Measurements from ENCODE around the gene VPS8.

VPS8 gene

DNA sequence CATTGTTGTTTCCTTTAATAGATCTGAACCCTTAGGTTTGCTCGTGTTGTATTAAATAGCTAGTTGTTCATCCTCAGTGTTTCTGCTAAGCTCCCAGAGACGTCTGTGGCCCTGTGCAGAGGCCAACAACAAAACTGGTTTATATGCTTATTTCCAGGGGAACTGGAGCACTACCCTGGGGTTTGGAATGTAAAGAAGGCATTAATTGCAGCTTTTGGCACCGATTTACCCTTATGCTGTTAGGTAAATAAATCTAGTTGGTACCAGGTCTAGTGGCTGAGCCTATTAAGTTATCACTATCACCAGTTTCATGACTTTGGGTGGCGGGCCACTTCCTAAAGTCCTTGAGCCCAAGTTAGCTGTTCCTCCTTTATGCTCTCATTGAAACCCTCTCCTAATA lies 12.0 kb downstream of the VPS8 start:
- H3K9ac ChIP-seq (ENCODE audit: low read length), result no peak overlapping the region
- no peak overlapping the region for H3K4me3 ChIP-seq (ENCODE audit: low read length)
- no peak overlapping the region for H3K27ac ChIP-seq (ENCODE audit: low read depth, low read length)
- H3K36me3 ChIP-seq (ENCODE audit: control insufficient read depth, insufficient read depth, low read length), result no peaks in the 10 kb centered on the region
- H3K27me3 ChIP-seq (ENCODE audit: control insufficient read depth, insufficient read depth, low read length), result no peaks in the 10 kb centered on the region
- no peaks in the 10 kb centered on the region for H3K4me1 ChIP-seq (ENCODE audit: control insufficient read depth, insufficient read depth, low read length)

DNA sequence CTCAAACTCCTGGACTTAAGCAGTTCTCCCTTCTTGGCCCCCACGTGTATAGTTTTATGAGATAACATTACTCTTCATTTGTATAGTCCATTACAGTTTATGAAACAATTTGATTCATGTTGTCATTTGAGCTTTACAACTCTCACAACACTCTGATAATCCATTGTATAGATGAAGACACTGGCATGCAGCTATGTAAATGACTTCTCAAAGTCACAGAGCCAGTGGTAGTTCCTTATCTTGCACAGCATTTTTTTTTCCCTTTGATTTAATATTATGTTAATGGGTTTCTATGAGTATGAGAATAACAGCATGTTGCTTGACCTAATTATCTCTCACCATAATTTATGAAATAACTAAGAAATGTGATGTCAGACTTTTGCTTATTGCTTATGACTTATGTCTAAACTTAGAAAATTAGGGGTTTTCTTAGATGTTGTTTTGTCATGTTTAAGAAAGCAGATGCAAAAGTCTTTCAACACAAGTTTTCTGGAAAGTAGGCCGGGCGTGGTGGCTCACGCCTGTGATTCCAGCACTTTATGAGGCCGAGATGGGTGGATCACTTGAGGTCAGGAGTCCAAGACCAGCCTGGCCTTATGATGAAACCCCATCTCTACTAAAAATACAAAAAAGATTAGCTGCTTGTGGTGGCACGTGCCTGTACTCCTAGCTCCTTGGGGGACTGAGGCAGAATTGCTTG lies 13.3 kb downstream of the VPS8 start:
- no peak overlapping the region for H3K27ac ChIP-seq (ENCODE audit: low read depth, low read length)

DNA sequence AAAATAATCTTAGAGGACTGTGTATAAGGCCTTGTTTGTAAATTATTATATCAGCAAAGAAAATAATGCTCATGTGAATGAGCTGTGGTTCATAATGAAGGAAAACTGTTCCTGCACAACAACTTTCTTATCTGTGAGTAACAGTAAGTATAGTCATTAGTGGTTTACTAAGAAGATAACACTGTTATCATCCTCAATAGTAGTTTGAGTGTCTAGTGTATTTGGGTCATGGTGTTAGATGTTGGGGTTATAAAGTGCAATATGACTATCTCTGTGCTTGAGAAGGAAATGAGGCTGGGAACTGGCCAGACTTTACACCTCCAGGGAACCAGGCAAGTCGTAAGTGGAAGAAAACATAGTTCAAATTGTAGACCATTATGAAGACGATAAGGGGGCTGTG lies 15.6 kb downstream of the VPS8 start:
- Histone ChIP-seq H3K4me3 (ENCODE audit: low read length) (no peak overlapping the region), H3K9ac (ENCODE audit: low read length) (no peak overlapping the region), H3K4me1 (ENCODE audit: control insufficient read depth, insufficient read depth, low read length) (no peaks in the 10 kb centered on the region), H3K27ac (ENCODE audit: low read depth, low read length) (no peak overlapping the region), H3K36me3 (ENCODE audit: control insufficient read depth, insufficient read depth, low read length) (peaks cover 6% of the 10 kb centered on the region), H3K27me3 (ENCODE audit: control insufficient read depth, insufficient read depth, low read length) (no peaks in the 10 kb centered on the region)

More for the DNA sequence above, 13.3 kb downstream of the VPS8 start:
- H3K27me3 ChIP-seq (ENCODE audit: control insufficient read depth, insufficient read depth, low read length), result no peaks in the 10 kb centered on the region
- H3K4me1 ChIP-seq (ENCODE audit: control insufficient read depth, insufficient read depth, low read length), result no peaks in the 10 kb centered on the region
- H3K4me3 ChIP-seq (ENCODE audit: low read length), result no peak overlapping the region
- H3K9ac ChIP-seq (ENCODE audit: low read length), result no peak overlapping the region
- H3K36me3 ChIP-seq (ENCODE audit: control insufficient read depth, insufficient read depth, low read length), result peaks cover 3% of the 10 kb centered on the region

DNA sequence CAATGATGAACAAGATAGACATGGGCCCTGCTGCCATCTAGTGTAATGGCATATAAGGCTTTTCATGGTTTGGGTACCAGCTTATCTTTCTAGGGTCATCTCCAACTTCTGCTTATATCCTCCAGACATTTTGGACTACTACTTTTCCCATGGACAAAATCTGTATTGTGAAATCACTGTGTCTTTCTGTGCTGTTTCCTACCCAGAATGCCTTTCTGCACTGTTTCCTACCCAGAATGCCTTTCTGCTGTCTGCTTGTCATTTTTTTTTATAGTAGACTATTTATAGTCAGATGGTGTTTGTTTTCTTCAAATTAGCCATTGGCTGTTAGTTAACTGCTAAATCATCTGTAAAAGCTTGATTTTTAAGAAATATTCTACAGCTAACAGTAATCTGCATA lies 20.1 kb downstream of the VPS8 start:
- H3K27ac ChIP-seq (ENCODE audit: low read depth, low read length), result no peak overlapping the region
- H3K4me1 ChIP-seq (ENCODE audit: control insufficient read depth, insufficient read depth, low read length), result no peaks in the 10 kb centered on the region
- no peak overlapping the region for H3K4me3 ChIP-seq (ENCODE audit: low read length)
- no peak overlapping the region for H3K9ac ChIP-seq (ENCODE audit: low read length)
- H3K27me3 ChIP-seq (ENCODE audit: control insufficient read depth, insufficient read depth, low read length), result no peaks in the 10 kb centered on the region
- peaks cover 6% of the 10 kb centered on the region for H3K36me3 ChIP-seq (ENCODE audit: control insufficient read depth, insufficient read depth, low read length)

DNA sequence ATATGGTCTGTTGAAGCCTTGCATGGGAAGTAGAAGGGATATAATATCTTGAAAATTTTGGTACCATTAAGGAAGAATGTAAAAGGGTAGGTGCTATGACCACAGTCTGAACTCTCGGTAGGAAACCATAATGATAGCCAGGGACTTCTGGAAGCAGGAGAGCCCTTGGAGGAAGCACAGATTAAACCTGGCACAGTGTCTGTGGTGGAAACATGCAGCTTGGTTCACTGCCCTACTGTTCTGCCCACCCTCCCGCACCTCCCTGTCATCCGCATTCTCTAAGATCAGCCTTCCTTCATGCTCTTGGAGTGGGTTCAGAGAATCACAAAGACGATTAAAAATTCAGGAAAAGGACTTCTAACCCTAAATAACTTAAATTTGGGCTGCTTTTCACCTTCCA lies 20.9 kb downstream of the VPS8 start:
- Histone ChIP-seq H3K36me3 (ENCODE audit: control insufficient read depth, insufficient read depth, low read length) (peaks cover 6% of the 10 kb centered on the region), H3K4me3 (ENCODE audit: low read length) (no peak overlapping the region), H3K4me1 (ENCODE audit: control insufficient read depth, insufficient read depth, low read length) (no peaks in the 10 kb centered on the region), H3K9ac (ENCODE audit: low read length) (no peak overlapping the region), H3K27ac (ENCODE audit: low read depth, low read length) (no peak overlapping the region), H3K27me3 (ENCODE audit: control insufficient read depth, insufficient read depth, low read length) (no peaks in the 10 kb centered on the region)

DNA sequence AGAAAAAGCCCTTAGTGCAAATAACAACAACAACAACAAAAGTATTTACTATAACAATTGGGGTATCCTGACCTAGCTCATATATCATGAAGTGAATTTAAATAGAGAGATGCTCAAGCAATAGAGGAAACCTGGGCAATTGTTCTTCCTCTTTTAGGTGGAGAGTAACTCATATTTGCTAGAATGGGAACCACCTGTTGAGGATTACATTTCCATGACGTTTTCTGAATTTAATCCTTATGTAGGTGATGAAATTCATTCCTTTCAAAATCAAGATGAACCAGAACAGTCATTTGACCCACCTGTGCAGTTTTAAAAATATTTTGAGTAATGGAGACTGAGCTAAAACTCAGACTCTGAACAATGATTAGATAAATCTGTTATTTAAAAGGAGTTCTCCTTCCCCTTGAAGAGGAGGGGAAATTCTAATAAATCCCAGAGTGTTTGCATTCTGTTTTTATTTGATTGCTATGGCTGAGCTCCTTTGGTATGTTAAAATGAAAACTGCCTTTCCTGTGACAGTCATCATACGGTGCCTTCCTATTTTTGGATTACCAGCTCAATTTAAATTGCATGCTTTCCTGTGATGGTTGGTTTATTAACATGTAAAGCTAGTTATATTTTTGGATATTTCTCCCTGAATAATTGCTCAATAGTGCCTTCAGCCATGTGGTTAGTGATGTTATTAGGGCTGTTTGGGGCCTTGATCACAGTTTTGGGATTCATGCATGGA lies 24.3 kb downstream of the VPS8 start:
- Histone ChIP-seq H3K27me3 (ENCODE audit: control insufficient read depth, insufficient read depth, low read length) (no peaks in the 10 kb centered on the region), H3K4me1 (ENCODE audit: control insufficient read depth, insufficient read depth, low read length) (no peaks in the 10 kb centered on the region), H3K27ac (ENCODE audit: low read depth, low read length) (no peak overlapping the region), H3K36me3 (ENCODE audit: control insufficient read depth, insufficient read depth, low read length) (no peaks in the 10 kb centered on the region), H3K4me3 (ENCODE audit: low read length) (no peak overlapping the region), H3K9ac (ENCODE audit: low read length) (no peak overlapping the region)

DNA sequence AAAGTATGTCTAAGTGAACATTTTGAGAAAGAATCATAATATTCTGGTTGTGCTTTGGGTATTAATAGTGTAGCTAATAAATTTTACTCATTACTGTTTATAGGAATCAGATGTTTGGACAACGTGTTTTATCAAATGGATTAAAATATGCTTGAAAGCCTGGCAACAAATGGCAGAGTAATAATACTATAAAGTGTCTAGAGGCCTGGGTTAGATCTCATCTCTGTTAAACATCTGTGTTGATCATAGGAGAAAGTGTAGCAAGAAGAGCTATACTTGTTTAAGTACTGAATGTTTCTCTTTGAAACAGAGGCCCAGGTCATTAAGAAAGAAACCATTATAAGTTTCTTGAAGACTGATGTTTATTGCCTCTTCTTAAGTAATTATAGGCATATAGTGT lies 30.5 kb downstream of the VPS8 start:
- no peak overlapping the region for H3K9ac ChIP-seq (ENCODE audit: low read length)
- no peak overlapping the region for H3K4me3 ChIP-seq (ENCODE audit: low read length)
- no peaks in the 10 kb centered on the region for H3K36me3 ChIP-seq (ENCODE audit: control insufficient read depth, insufficient read depth, low read length)
- H3K27ac ChIP-seq (ENCODE audit: low read depth, low read length), result no peak overlapping the region
- peaks cover 2% of the 10 kb centered on the region for H3K4me1 ChIP-seq (ENCODE audit: control insufficient read depth, insufficient read depth, low read length)
- no peaks in the 10 kb centered on the region for H3K27me3 ChIP-seq (ENCODE audit: control insufficient read depth, insufficient read depth, low read length)

DNA sequence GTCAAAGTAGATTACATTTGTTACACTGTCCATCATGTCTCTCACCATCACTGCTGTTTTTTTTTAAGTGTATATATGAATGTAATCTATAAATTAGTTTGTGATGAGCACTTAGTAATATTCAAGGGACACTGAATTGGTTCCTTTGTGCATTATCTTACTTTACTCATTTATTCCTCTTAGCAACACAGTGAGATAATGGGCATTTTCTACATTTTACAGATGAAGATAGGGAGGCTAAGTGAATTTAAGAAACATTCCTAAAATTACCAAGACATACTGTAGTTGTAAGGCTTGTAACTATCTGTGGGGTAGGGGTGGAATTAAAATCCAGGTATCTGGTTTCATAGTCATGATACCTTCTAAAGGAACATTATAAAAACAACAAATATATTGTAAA lies 33.9 kb downstream of the VPS8 start:
- H3K36me3 ChIP-seq (ENCODE audit: control insufficient read depth, insufficient read depth, low read length), result no peaks in the 10 kb centered on the region
- H3K27ac ChIP-seq (ENCODE audit: low read depth, low read length), result no peak overlapping the region
- no peaks in the 10 kb centered on the region for H3K27me3 ChIP-seq (ENCODE audit: control insufficient read depth, insufficient read depth, low read length)
- peaks cover 2% of the 10 kb centered on the region for H3K4me1 ChIP-seq (ENCODE audit: control insufficient read depth, insufficient read depth, low read length)
- no peak overlapping the region for H3K9ac ChIP-seq (ENCODE audit: low read length)
- H3K4me3 ChIP-seq (ENCODE audit: low read length), result no peak overlapping the region

DNA sequence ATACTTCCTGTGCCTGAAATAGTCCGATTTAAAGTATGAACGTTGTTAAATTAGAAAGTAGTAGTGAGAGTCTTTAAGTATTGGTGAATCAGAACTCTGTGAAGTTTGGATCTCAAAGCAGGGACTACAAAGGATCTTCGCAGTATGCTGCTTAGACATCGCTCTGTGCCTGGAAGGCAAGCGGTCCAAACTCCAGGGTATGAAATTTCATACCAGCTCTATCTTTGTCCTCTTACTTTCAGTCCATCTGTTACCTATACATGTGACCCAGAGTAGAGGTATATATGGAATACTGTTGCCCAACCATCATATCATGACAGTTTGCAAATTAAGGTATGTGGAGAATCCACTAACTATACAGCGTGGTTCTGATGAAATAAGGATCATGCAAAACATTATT lies 34.5 kb downstream of the VPS8 start:
- Histone ChIP-seq H3K27ac (ENCODE audit: low read depth, low read length) (no peak overlapping the region), H3K36me3 (ENCODE audit: control insufficient read depth, insufficient read depth, low read length) (no peaks in the 10 kb centered on the region), H3K9ac (ENCODE audit: low read length) (no peak overlapping the region), H3K4me3 (ENCODE audit: low read length) (no peak overlapping the region), H3K27me3 (ENCODE audit: control insufficient read depth, insufficient read depth, low read length) (no peaks in the 10 kb centered on the region), H3K4me1 (ENCODE audit: control insufficient read depth, insufficient read depth, low read length) (peaks cover 2% of the 10 kb centered on the region)

DNA sequence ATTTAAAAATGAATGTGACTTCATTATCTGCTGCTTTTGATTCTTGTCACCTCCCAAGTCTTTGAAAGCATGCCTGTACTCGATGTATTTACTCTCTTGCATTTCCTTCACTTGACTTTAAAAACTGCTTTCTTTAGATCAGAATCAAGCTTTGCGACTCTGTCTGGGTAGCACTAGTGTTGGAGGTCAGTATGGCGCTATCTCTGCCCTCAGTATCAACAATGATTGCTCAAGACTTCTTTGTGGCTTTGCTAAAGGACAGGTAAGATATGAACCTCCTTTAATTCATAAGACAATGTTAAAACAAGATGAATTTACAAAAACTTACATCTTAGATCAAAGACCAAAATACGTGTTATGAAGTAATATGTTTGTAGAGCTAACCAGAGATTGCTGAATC lies 37.0 kb downstream of the VPS8 start:
- Histone ChIP-seq H3K4me3 (ENCODE audit: low read length) (no peak overlapping the region), H3K9ac (ENCODE audit: low read length) (no peak overlapping the region), H3K4me1 (ENCODE audit: control insufficient read depth, insufficient read depth, low read length) (no peaks in the 10 kb centered on the region), H3K27ac (ENCODE audit: low read depth, low read length) (no peak overlapping the region), H3K27me3 (ENCODE audit: control insufficient read depth, insufficient read depth, low read length) (no peaks in the 10 kb centered on the region), H3K36me3 (ENCODE audit: control insufficient read depth, insufficient read depth, low read length) (peaks cover 9% of the 10 kb centered on the region)

DNA sequence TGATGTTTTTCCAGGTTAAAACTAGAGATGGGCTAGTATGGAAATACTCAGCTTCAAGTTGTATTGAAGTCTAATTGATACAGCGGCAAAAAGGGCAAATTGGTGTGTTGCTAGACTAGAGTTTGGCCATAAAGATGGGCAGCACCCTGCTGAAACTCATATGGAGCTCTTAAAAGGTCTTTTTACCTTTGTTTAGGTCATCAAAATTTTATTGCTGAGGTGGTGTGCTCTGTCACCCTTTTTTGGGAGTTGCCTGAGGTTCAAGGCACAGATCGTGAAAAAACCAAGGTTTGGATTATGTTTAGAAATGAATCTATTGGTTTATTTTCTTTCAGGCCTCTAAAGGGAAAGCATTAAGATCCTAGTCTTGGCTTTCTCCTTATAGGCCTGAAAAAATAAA lies 38.2 kb downstream of the VPS8 start:
- H3K4me1 ChIP-seq (ENCODE audit: control insufficient read depth, insufficient read depth, low read length), result no peaks in the 10 kb centered on the region
- no peak overlapping the region for H3K9ac ChIP-seq (ENCODE audit: low read length)
- H3K36me3 ChIP-seq (ENCODE audit: control insufficient read depth, insufficient read depth, low read length), result peaks cover 15% of the 10 kb centered on the region
- H3K27ac ChIP-seq (ENCODE audit: low read depth, low read length), result no peak overlapping the region
- H3K27me3 ChIP-seq (ENCODE audit: control insufficient read depth, insufficient read depth, low read length), result no peaks in the 10 kb centered on the region
- no peak overlapping the region for H3K4me3 ChIP-seq (ENCODE audit: low read length)

DNA sequence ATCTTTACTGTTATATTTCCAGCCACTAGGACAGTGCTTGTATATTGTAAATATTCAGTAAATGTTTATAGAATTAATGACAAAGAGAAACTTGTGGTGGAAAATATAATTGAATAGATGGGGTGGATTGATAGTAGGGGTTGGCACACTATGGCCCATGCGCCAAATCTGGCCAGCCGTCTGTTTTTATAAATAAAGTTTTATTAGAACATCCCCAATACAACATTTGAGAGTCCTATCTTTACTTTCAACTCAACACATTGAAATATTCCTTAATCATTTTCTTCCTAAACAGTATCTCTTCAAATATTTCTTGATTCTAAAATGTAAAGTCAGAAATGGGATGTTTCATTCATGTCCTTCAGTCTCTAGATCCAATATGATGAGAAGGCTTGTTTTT lies 45.1 kb downstream of the VPS8 start:
- Histone ChIP-seq H3K4me1 (ENCODE audit: control insufficient read depth, insufficient read depth, low read length) (no peaks in the 10 kb centered on the region), H3K4me3 (ENCODE audit: low read length) (no peak overlapping the region), H3K27me3 (ENCODE audit: control insufficient read depth, insufficient read depth, low read length) (no peaks in the 10 kb centered on the region), H3K27ac (ENCODE audit: low read depth, low read length) (no peak overlapping the region), H3K36me3 (ENCODE audit: control insufficient read depth, insufficient read depth, low read length) (peaks cover 30% of the 10 kb centered on the region), H3K9ac (ENCODE audit: low read length) (no peak overlapping the region)

DNA sequence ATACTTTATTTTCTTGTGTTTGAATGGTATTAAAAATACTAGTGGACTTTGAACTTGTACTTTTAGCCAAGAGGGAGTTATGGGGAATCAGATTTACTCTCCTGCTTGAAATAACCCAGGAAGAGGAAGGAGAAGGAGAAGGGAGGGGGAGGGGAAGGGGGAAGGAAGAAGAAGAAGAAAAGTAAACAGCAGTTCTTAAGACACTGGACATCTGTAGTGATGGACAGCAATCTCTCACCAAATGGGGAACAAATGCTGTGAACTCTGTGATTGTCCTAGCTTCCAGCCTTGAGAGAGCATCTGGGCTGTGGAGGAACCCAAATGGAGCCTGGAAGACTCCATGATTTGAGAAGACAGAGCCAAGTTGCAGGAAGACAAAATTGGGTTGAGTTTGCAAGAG lies 52.0 kb downstream of the VPS8 start:
- H3K4me1 ChIP-seq (ENCODE audit: control insufficient read depth, insufficient read depth, low read length), result no peaks in the 10 kb centered on the region
- H3K27me3 ChIP-seq (ENCODE audit: control insufficient read depth, insufficient read depth, low read length), result no peaks in the 10 kb centered on the region
- no peak overlapping the region for H3K27ac ChIP-seq (ENCODE audit: low read depth, low read length)
- no peak overlapping the region for H3K4me3 ChIP-seq (ENCODE audit: low read length)
- H3K36me3 ChIP-seq (ENCODE audit: control insufficient read depth, insufficient read depth, low read length), result no peaks in the 10 kb centered on the region
- H3K9ac ChIP-seq (ENCODE audit: low read length), result no peak overlapping the region
